OCI-LY3 (cell line): ENCODE measurements around the gene DLG4.

ENCODE experiments used
- H2AFZ ChIP-seq: fragments of 200-600, 300-600 bp; shearing (Covaris generic); 2 replicates; pipeline ENCODE4 v1.6.0; 2014; ENCODE audit warnings: antibody characterized with exemption, low read depth, low read length
- H3K27ac ChIP-seq: fragments of 200-600, 300-600 bp; sonication (generic); 2 replicates; pipeline ENCODE4 v1.5.1; 2014; ENCODE audit warnings: mild to moderate bottlenecking, low read length, moderate library complexity, mixed read lengths
- H3K27me3 ChIP-seq: fragments of 200-600, 300-600 bp; sonication (generic); 2 replicates; pipeline ENCODE4 v1.6.1; 2014; ENCODE audit warnings: low read depth, low read length, mixed read lengths
- H3K36me3 ChIP-seq: fragments of 200-600, 300-600 bp; sonication (generic); replicated peaks from 2 replicates; pipeline ENCODE3; 2014; ENCODE audit warnings: low read depth, low read length, mixed read lengths
- H3K4me1 ChIP-seq: fragments of 300-600, 200-600 bp; sonication (generic); 2 replicates; pipeline ENCODE4 v1.6.1; 2014; ENCODE audit warnings: low read length, mixed read lengths
- H3K4me2 ChIP-seq: fragments of 200-600, 300-600 bp; sonication (generic); 2 replicates; pipeline ENCODE4 v1.6.1; 2014; ENCODE audit warnings: low read length, mixed read lengths
- H3K4me3 ChIP-seq: fragments of 300-600, 200-600 bp; sonication (generic); 2 replicates; pipeline ENCODE4 v1.5.1; 2014; ENCODE audit warnings: antibody characterized with exemption, mild to moderate bottlenecking, low read length, moderate library complexity
- H3K79me2 ChIP-seq: fragments of 300-600, 200-600 bp; shearing (Covaris generic); 2 replicates; pipeline ENCODE4 v1.6.1; 2014; ENCODE audit warnings: mild to moderate bottlenecking, low read length, mixed read lengths
- H3K9ac ChIP-seq: fragments of 300-600, 200-600 bp; shearing (Covaris generic); 2 replicates; pipeline ENCODE4 v1.6.0; 2014; ENCODE audit warnings: mild to moderate bottlenecking, low read length, moderate library complexity
- H3K9me3 ChIP-seq: fragments of 200-600, 300-600 bp; shearing (Covaris generic); 2 replicates; pipeline ENCODE4 v1.6.1; 2014; ENCODE audit warnings: low read length, mixed read lengths; ENCODE audit not compliant: insufficient read depth
- H4K20me1 ChIP-seq: fragments of 200-600, 300-600 bp; sonication (generic); 2 replicates; pipeline ENCODE4 v1.6.1; 2016; ENCODE audit warnings: low read length, mixed read lengths; ENCODE audit not compliant: insufficient read depth
- EZH2phosphoT487 ChIP-seq: fragments of 200-600 bp; shearing (Covaris generic); IDR thresholded peaks from 2 replicates; pipeline ENCODE4 v1.6.1; 2018; ENCODE audit warnings: antibody characterized with exemption, mixed run types, low read depth
- TF ChIP-seq, protein P1 (sequence below): fragments of 200-600, 300-600 bp; sonication (generic); IDR thresholded peaks from 2 replicates; pipeline ENCODE4 v1.5.1; 2014; ENCODE audit warnings: antibody characterized with exemption, low read length, low read depth

DLG4 gene

GRCh38 chr17:7218166-7218565, 1.5 kb downstream of the DLG4 start:
- Histone ChIP-seq H3K9ac (peak overlapping the region; percentile 19; the same call in 1 of the 2 replicates), H3K36me3 (no peaks in the 10 kb centered on the region), H2AFZ (no peak overlapping the region), H3K4me3 (peak overlapping the region; percentile 48), H3K27ac (peak overlapping the region; percentile 40), H3K4me1 (peaks cover 44% of the 10 kb centered on the region), H3K79me2 (0 out of 2 replicates have a peak, but pooled peaks cover 4% of the 10 kb centered on the region), H3K9me3 (no peaks in the 10 kb centered on the region), H3K27me3 (no peaks in the 10 kb centered on the region), H4K20me1 (no peaks in the 10 kb centered on the region), H3K4me2 (peak overlapping the region; percentile 39)
- no peak for TF ChIP-seq EZH2phosphoT487
- TF ChIP-seq, protein P1, sequence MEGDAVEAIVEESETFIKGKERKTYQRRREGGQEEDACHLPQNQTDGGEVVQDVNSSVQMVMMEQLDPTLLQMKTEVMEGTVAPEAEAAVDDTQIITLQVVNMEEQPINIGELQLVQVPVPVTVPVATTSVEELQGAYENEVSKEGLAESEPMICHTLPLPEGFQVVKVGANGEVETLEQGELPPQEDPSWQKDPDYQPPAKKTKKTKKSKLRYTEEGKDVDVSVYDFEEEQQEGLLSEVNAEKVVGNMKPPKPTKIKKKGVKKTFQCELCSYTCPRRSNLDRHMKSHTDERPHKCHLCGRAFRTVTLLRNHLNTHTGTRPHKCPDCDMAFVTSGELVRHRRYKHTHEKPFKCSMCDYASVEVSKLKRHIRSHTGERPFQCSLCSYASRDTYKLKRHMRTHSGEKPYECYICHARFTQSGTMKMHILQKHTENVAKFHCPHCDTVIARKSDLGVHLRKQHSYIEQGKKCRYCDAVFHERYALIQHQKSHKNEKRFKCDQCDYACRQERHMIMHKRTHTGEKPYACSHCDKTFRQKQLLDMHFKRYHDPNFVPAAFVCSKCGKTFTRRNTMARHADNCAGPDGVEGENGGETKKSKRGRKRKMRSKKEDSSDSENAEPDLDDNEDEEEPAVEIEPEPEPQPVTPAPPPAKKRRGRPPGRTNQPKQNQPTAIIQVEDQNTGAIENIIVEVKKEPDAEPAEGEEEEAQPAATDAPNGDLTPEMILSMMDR, result no peak

DNA sequence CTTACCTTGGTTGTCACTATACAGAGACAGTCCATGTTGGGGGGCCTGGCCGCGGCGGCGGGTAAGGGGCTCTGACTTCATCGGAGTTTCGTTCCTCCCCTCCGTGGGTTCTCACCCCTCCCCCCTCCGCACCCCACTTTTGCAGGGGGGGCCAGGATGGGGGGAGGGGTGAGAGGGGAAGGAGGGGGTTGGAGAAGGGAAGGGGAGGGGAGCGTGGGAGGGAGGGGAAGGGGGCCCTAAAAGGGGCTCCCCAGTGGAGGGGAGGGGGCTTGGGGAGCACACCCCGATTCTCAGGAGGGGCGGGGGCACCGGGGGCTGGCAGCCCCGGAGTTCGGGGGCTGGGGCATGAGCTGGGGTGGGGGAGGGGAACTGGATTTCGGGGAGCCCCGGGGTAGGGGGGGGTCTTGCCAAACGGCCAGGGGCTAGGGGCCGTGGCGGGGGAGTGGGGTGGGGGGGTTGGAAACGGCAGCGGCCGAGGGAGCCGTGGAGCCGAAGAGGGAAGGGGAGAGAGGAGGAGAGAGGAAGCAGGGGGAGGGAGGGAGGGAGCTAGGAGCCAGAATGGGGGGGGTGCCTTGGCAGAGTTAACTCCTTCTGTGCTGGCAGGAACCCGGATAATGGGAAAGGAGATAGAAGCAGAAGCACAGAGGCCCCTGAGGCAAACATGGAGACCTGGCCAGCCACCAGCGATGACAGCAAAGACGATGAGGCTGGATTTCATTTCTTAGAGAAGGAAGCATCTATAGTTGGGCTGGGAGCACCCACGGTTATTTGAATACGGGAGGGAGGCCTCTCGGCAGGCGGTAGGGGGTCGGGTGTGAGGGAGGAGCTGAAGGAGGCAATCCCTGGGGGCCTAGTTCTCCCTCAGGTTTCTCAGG, 2.3 kb downstream of the DLG4 start:
- peak overlapping the region; percentile 65; the same call in 1 of the 2 replicates for H3K9ac ChIP-seq
- no peaks in the 10 kb centered on the region for H3K9me3 ChIP-seq
- H3K27ac ChIP-seq, result peak overlapping the region; percentile 40; the same call in 1 of the 2 replicates
- peak overlapping the region; percentile 94 for H3K4me2 ChIP-seq
- no peak for TF ChIP-seq EZH2phosphoT487
- TF ChIP-seq, protein P1, result no peak
- no peak overlapping the region for H2AFZ ChIP-seq
- H4K20me1 ChIP-seq, result no peaks in the 10 kb centered on the region
- H3K4me1 ChIP-seq, result peaks cover 44% of the 10 kb centered on the region
- no peaks in the 10 kb centered on the region for H3K36me3 ChIP-seq
- peak overlapping the region; percentile 79 for H3K4me3 ChIP-seq
- no peaks in the 10 kb centered on the region for H3K27me3 ChIP-seq
- H3K79me2 ChIP-seq, result 0 out of 2 replicates have a peak, but pooled peaks cover 4% of the 10 kb centered on the region

DNA sequence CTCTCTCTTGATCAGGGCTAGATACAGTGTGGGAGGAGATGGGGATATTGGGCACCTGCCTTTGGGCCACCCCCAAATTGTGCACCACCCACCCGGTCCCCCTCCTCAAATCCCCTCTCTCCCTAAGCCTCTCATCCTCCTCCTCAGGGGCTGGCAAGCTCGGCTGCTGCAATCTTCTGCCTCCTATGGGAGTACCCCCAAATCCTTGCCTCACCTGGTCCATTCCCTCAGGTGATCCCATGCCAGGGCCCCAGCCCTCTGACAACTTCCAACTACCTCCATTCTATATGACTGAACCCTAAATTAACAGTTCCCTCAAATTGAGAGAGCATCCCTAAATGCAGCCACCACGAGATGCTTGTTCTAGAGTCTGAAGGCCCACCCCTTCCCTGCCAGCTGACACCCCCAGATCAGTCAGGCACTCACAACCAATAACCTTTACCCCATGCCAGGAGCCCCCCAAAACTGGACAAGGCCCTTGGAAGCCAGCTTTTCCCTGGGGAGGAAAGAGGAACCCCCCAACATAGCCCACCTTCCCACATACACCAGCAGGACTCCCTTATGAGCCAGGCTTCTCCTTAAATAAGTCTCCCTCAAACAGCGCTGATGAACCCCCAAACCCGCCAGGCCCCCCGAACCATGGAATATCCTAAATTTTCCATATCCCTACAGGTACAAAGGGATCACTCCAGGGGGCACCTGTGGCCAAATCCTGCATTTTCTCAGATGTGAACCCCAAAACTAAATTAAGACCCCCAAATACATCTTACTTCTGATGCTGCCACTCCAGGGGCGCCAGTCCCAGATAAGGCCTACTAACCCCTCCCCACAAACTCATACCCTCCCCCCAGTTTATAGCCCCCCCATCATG, 3.2 kb downstream of the DLG4 start:
- Histone ChIP-seq H3K36me3 (no peaks in the 10 kb centered on the region), H3K4me1 (peaks cover 44% of the 10 kb centered on the region), H3K79me2 (0 out of 2 replicates have a peak, but pooled peaks cover 4% of the 10 kb centered on the region), H3K27me3 (no peaks in the 10 kb centered on the region), H4K20me1 (no peaks in the 10 kb centered on the region), H2AFZ (no peak overlapping the region), H3K27ac (no peak overlapping the region), H3K4me3 (peak overlapping the region; percentile 79), H3K9me3 (no peaks in the 10 kb centered on the region), H3K4me2 (peak overlapping the region; percentile 94), H3K9ac (peak overlapping the region; percentile 65; the same call in 1 of the 2 replicates)
- TF ChIP-seq, protein P1, result no peak
- no peak for TF ChIP-seq EZH2phosphoT487

DNA sequence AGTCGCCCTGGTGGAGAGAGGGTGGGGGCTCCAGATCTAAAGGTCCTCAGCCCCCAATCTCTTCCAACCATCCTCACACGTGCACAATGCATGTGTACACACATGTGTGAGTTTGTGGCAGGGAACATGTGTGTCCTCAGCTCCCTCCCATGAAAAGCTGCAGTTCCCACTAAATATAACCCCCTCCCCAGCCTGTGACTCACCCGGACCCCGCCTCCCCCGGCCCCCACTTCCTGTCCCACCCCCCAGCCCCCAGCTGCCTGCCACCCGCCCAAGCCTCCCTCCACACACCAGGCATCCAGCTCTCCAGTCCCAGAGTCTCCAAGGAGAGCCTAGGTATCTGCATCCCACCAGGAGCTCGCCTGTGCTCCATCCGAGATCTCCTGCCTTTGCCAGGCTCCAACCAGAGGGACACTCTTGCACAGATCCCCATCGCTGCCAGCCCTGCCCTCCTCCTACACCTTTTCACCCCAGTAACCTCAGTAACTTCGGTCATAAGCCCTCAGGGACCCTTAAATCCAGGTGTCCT, 3.9 kb downstream of the DLG4 start:
- Histone ChIP-seq H3K79me2 (0 out of 2 replicates have a peak, but pooled peaks cover 4% of the 10 kb centered on the region), H3K27ac (no peak overlapping the region), H3K9ac (no peak overlapping the region), H4K20me1 (no peaks in the 10 kb centered on the region), H3K36me3 (no peaks in the 10 kb centered on the region), H3K9me3 (no peaks in the 10 kb centered on the region), H3K27me3 (no peaks in the 10 kb centered on the region), H3K4me3 (no peak overlapping the region), H2AFZ (no peak overlapping the region), H3K4me1 (peaks cover 44% of the 10 kb centered on the region), H3K4me2 (peak overlapping the region; percentile 86; the same call in 1 of the 2 replicates)
- TF ChIP-seq EZH2phosphoT487, result no peak
- TF ChIP-seq, protein P1, result no peak
